Heart left ventricle (tissue), 16 donors: ENCODE data around the gene NELFCD. TPM values are rescaled to one million over a fixed set of nuclear protein-coding genes. Genes with fewer than 3 reads are reported as not detected.
A peak's percentile ranks its signal among the peaks of the same experiment; 100 is the strongest.

Source experiments
- ATAC-seq, 4 donors: fragments of 200-7000 bp; cut with Tn5 transposase; one replicate each; pipeline ENCODE4 v1.9.1; 2020 to 2022; ENCODE audit warnings: moderate library complexity in 4 of 4, mild to moderate bottlenecking in 3 of 4, moderate number of reproducible peaks in 1 of 4
- DNase-seq, 5 donors: peaks; one replicate each; pipeline ENCODE4 v3.0.0-alpha.2; 2020
- H3K27ac ChIP-seq, 12 donors: fragments of 200-600 bp; sonication (generic) in 4 of 12; one replicate each; pipeline versions ENCODE4 v1.5.0 to v1.8.0; 2016 to 2022; ENCODE audit warnings: mild to moderate bottlenecking in 2 of 12
- H3K27me3 ChIP-seq, 9 donors: fragments of 200-600 bp; sonication (generic) in 2 of 9; one replicate each; pipeline versions ENCODE4 v1.5.1 to v1.8.0; 2016 to 2022; ENCODE audit warnings: mild to moderate bottlenecking in 3 of 9
- H3K36me3 ChIP-seq, 9 donors: fragments of 200-600 bp; sonication (generic) in 2 of 9; one replicate each; pipeline versions ENCODE4 v1.5.0 to v1.8.0; 2018 to 2022; ENCODE audit warnings: mild to moderate bottlenecking in 2 of 9
- H3K4me1 ChIP-seq, 12 donors: fragments of 200-600 bp; sonication (generic) in 4 of 12; one replicate each; pipeline versions ENCODE4 v1.5.0 to v1.8.0; 2016 to 2022; ENCODE audit warnings: mild to moderate bottlenecking in 3 of 12
- H3K4me3 ChIP-seq, 12 donors: fragments of 200-600 bp; sonication (generic) in 4 of 12; one replicate each; pipeline versions ENCODE4 v1.5.0 to v1.8.0; 2017 to 2022; ENCODE audit warnings: mild to moderate bottlenecking in 9 of 12, moderate library complexity in 4 of 12
- H3K9me3 ChIP-seq, 12 donors: fragments of 200-600 bp; sonication (generic) in 4 of 12; one replicate each; pipeline versions ENCODE4 v1.5.0 to v1.8.0; 2016 to 2022; ENCODE audit warnings: mild to moderate bottlenecking in 1 of 12
- POLR2A ChIP-seq, 2 donors: fragments of 450-650 bp; IDR thresholded peaks; one replicate each; pipeline ENCODE4 v1.6.1; 2017; ENCODE audit warnings: antibody characterized with exemption in 2 of 2, mild to moderate bottlenecking in 2 of 2, moderate library complexity in 2 of 2
- WGBS, 4 donors: extraction: QIAGEN DNeasy Blood & Tissue Kit in 2 of 4; methylation state at CpG; one replicate each; pipeline versions ENCODE4 v1.1.5 to v1.1.7; 2013 to 2018; 5-methylcytosine and 5-hydroxymethylcytosine counted together
- intact Hi-C, 10 donors: fragments of 100-400 bp; cut with DNase I; formaldehyde crosslinking; loops; one replicate each; pipeline versions ENCODE4 v1.11.1 to v1.14.2; 2022
- polyA plus RNA-seq, 2 donors: library from polyadenylated mRNA; stranded (reverse); fragments of 200-250 nt; gene quantifications; one replicate each; pipeline ENCODE4 v1.2.3, GENCODE V29; 2013
- total RNA-seq, 9 donors: library from RNA; depleted of rRNA in 2 of 9; stranded (reverse); fragments of >200 nt in 2 of 9; fragmentation: NEBNext Ultra II Directional in 3 of 9; extraction: Animal tissue kit (Norgen Biotek cat#: 25700) in 3 of 9; gene quantifications; one replicate each; pipeline versions ENCODE4 v1.1.0 to v1.2.4, GENCODE V29; 2016 to 2023
- TF ChIP-seq, protein P1 (sequence below), 12 donors: fragments of 200-600 bp; sonication (generic) in 4 of 12; IDR thresholded peaks; one replicate each; pipeline versions ENCODE4 v1.5.0 to v1.8.0; 2018 to 2022; ENCODE audit warnings: antibody characterized with exemption in 12 of 12, mild to moderate bottlenecking in 5 of 12
- donor health status: ischemic (EF 13 %, LVEDD 7.1; RV severe dilation, severe dysfunction).
- donor health status: healthy with polysubstance abuse.
- donor health status: DM: no; HTN: yes; CAD: no.
- donor health status: DM: no; HTN: no; CAD: no.
- donor health status: ischemic (EF 25% LVEDD 6.9; RV normal size, moderate dysfunction).
- donor health status: ischemic (EF 25% LVEDD 5.7; RV mildly dilated, moderate dysfunction).
- donor health status: healthy.
- donor health status: DM: yes; HTN: yes; CAD: no.
- donor health status: ischemic (EF 35%, LVEDD 5.7; RV mildly dilated, moderate dysfunction).
- donor health status: nonischemic (EF 11% LVEDD 7.7; RV severe dilation, severe dysfunction).
- donor health status: DM: yes; HTN: yes; CAD: no.
- donor health status: PGD.
- donor health status: ischemic (EF 29% LVEDD 5.4; RV normal size, mild dysfunction).
- donor health status: nonischemic (EF 23%, LVEDD 6.1; RV moderate dilation, normal function).

Gene NELFCD
- total and polyA plus RNA-seq, 11 donors: 21.7 to 43.8 (median 26.5) TPM

DNA sequence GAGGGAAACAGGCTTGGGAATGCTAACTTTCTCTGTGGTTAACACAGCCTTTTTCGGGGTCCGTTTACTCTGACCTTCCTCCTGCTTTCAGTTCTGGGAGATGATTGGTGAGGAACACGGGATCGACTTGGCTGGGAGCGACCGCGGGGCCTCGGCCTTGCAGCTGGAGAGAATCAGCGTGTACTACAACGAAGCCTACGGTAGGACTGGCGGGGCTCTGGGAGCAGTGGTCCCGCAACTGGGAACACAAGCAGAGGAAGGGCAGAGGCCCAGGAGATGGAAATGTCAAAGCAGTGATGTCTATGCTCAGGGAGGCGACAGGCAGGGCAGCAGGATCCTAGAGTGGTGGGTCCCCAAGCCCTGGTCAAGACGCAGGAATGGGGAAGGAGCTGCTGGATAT lies 41.7 kb downstream of the NELFCD start:
- Histone ChIP-seq H3K4me1 (peaks cover 0 to 18% (median 6%) of the 10 kb centered on the region in 12 donors), H3K27me3 (no peaks in the 10 kb centered on the region), H3K9me3 (no peaks in the 10 kb centered on the region), H3K36me3 (peaks cover 0 to 66% (median 54%) of the 10 kb centered on the region in 9 donors), H3K27ac (no peak overlapping the region), H3K4me3 (no peak overlapping the region)
- 93 to 95% (median 95%) methylated on average over 15 of the region's 15 CpGs for WGBS, 4 donors
- no peak for DNase-seq
- intact Hi-C loops: no loop called here
- TF ChIP-seq, protein P1, sequence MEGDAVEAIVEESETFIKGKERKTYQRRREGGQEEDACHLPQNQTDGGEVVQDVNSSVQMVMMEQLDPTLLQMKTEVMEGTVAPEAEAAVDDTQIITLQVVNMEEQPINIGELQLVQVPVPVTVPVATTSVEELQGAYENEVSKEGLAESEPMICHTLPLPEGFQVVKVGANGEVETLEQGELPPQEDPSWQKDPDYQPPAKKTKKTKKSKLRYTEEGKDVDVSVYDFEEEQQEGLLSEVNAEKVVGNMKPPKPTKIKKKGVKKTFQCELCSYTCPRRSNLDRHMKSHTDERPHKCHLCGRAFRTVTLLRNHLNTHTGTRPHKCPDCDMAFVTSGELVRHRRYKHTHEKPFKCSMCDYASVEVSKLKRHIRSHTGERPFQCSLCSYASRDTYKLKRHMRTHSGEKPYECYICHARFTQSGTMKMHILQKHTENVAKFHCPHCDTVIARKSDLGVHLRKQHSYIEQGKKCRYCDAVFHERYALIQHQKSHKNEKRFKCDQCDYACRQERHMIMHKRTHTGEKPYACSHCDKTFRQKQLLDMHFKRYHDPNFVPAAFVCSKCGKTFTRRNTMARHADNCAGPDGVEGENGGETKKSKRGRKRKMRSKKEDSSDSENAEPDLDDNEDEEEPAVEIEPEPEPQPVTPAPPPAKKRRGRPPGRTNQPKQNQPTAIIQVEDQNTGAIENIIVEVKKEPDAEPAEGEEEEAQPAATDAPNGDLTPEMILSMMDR (IDR thresholded peaks at IDR 0.05): no peak
- TF ChIP-seq POLR2A (IDR thresholded peaks at IDR 0.05): no peak
- ATAC-seq: no peak

DNA sequence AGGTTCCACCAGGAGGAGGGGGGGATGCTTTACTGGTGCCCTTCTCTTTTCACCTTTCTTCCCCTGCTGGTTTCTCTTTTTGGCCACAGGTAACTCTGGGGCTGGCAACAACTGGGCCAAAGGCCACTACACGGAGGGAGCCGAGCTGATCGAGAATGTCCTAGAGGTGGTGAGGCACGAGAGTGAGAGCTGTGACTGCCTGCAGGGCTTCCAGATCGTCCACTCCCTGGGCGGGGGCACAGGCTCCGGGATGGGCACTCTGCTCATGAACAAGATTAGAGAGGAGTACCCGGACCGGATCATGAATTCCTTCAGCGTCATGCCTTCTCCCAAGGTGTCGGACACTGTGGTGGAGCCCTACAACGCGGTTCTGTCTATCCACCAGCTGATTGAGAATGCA lies 42.6 kb downstream of the NELFCD start:
- no peak overlapping the region for H3K4me3 ChIP-seq
- no peaks in the 10 kb centered on the region for H3K27me3 ChIP-seq
- H3K36me3 ChIP-seq: peaks cover 0 to 74% (median 63%) of the 10 kb centered on the region in 9 donors
- intact Hi-C loops: no loop called here
- DNase-seq: no peak
- H3K9me3 ChIP-seq: no peaks in the 10 kb centered on the region
- ATAC-seq: peak in 1 of 4 donors; percentile 8
- H3K4me1 ChIP-seq: peaks cover 0 to 25% (median 13%) of the 10 kb centered on the region in 12 donors
- WGBS, 4 donors: 92 to 97% (median 94%) methylated on average over 9 to 13 of the region's 13 CpGs
- TF ChIP-seq POLR2A (IDR thresholded peaks at IDR 0.05): no peak
- TF ChIP-seq, protein P1 (IDR thresholded peaks at IDR 0.05): no peak
- H3K27ac ChIP-seq: no peak overlapping the region

DNA sequence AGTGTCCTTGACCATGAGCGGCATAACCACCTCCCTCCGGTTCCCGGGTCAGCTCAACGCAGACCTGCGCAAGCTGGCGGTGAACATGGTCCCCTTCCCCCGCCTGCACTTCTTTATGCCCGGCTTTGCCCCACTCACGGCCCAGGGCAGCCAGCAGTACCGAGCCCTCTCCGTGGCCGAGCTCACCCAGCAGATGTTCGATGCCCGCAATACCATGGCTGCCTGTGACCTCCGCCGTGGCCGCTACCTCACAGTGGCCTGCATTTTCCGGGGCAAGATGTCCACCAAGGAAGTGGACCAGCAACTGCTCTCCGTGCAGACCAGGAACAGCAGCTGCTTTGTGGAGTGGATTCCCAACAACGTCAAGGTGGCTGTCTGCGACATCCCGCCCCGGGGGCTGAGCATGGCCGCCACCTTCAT lies 43.1 kb downstream of the NELFCD start:
- no peaks in the 10 kb centered on the region for H3K9me3 ChIP-seq
- 96 to 97% (median 97%) methylated on average over 19 to 24 of the region's 24 CpGs for WGBS, 4 donors
- no peaks in the 10 kb centered on the region for H3K27me3 ChIP-seq
- ATAC-seq: peak in 1 of 4 donors; percentile 25
- peaks cover 0 to 79% (median 68%) of the 10 kb centered on the region in 9 donors for H3K36me3 ChIP-seq
- DNase-seq: no peak
- H3K27ac ChIP-seq: no peak overlapping the region
- H3K4me1 ChIP-seq: peaks cover 0 to 30% (median 18%) of the 10 kb centered on the region in 12 donors
- no peak overlapping the region for H3K4me3 ChIP-seq
- TF ChIP-seq, protein P1 (IDR thresholded peaks at IDR 0.05): no peak
- no peak for TF ChIP-seq POLR2A (IDR thresholded peaks at IDR 0.05)
- intact Hi-C loops: no loop called here

- H3K36me3 ChIP-seq: peaks cover 0 to 89% (median 78%) of the 10 kb centered on the region in 9 donors
- peaks cover 0 to 40% (median 28%) of the 10 kb centered on the region in 12 donors for H3K4me1 ChIP-seq
- H3K27me3 ChIP-seq: no peaks in the 10 kb centered on the region
- 28 to 53% (median 40%) methylated on average over 2 of the region's 2 CpGs for WGBS, 4 donors
- no peak overlapping the region for H3K4me3 ChIP-seq
- H3K27ac ChIP-seq: no peak overlapping the region
- DNase-seq (no peak), ATAC-seq (peak in 2 of 4 donors; percentile 36 to 53)
- H3K9me3 ChIP-seq: no peaks in the 10 kb centered on the region
- TF ChIP-seq, protein P1 (IDR thresholded peaks at IDR 0.05): no peak
- no peak for TF ChIP-seq POLR2A (IDR thresholded peaks at IDR 0.05)
- intact Hi-C loops: loop anchor here in 2 of 10 donors (5.0 kb wide), 1 partner anchor 133 kb away; no protein-coding TSS in a partner anchor
Observed at GRCh38 chr20:59025086-59025485, 44.0 kb downstream of the NELFCD start.
